Colonic mucosa (tissue), 4 donors: Measurements from ENCODE around the gene DMRTC2. TPM values are rescaled to one million over a fixed set of nuclear protein-coding genes. Genes with fewer than 3 reads are reported as not detected.

Experiments
- DNase-seq: peaks from one replicate; pipeline ENCODE4 v3.0.0-alpha.2; 2020
- H3K27ac ChIP-seq: fragments of 200-600 bp; one replicate; pipeline ENCODE4 v1.8.0; 2021
- H3K27me3 ChIP-seq: fragments of 200-600 bp; one replicate; pipeline ENCODE4 v1.8.0; 2021
- H3K36me3 ChIP-seq: fragments of 200-600 bp; one replicate; pipeline ENCODE4 v1.8.0; 2021
- H3K4me1 ChIP-seq: fragments of 200-600 bp; one replicate; pipeline ENCODE4 v1.8.0; 2021; ENCODE audit warnings: mild to moderate bottlenecking
- H3K4me3 ChIP-seq: fragments of 200-600 bp; one replicate; pipeline ENCODE4 v1.8.0; 2021
- H3K9ac ChIP-seq, 2 donors: one replicate each; pipeline ENCODE4 v1.7.0; 2013; ENCODE audit warnings: control low read depth in 2 of 2, low read depth in 2 of 2, low read length in 2 of 2
- H3K9me3 ChIP-seq: fragments of 200-600 bp; one replicate; pipeline ENCODE4 v1.8.0; 2021
- intact Hi-C: fragments of 100-400 bp; cut with DNase I; formaldehyde crosslinking; loops from one replicate; pipeline ENCODE4 v1.14.1; 2022
- total RNA-seq, 2 donors: library from RNA; stranded (reverse); fragmentation: NEBNext Ultra II Directional in 1 of 2; extraction: Animal tissue kit (Norgen Biotek cat#: 25700) in 1 of 2; gene quantifications; one replicate each; pipeline ENCODE4 v1.2.1, GENCODE V29; 2021
- TF ChIP-seq, protein P1 (sequence below): fragments of 200-600 bp; IDR thresholded peaks from one replicate; pipeline ENCODE4 v1.8.0; 2022; ENCODE audit warnings: antibody characterized with exemption, mild to moderate bottlenecking
- donor health status: healthy.
- donor health status: DM: no; HTN: no; CAD: no.
- donor health status: DM: no; HTN: no; CAD: no.

Gene DMRTC2
- total RNA-seq, 2 donors from 2014 or later = not detected

GRCh38 chr19:41887711-41888382 lies 43.0 kb downstream of the DMRTC2 start:
- peak overlapping the region; percentile 11 for H3K4me3 ChIP-seq
- H3K4me1 ChIP-seq = peaks cover 19% of the 10 kb centered on the region
- H3K27ac ChIP-seq = peak overlapping the region; percentile 53
- no peaks in the 10 kb centered on the region for H3K9me3 ChIP-seq
- H3K9ac ChIP-seq = peak overlapping the region in 1 of 2 donors; percentile 64
- intact Hi-C loops = no loop called here
- H3K36me3 ChIP-seq = peaks cover 7% of the 10 kb centered on the region
- no peaks in the 10 kb centered on the region for H3K27me3 ChIP-seq
- DNase-seq = peak; percentile 70
- TF ChIP-seq, protein P1, sequence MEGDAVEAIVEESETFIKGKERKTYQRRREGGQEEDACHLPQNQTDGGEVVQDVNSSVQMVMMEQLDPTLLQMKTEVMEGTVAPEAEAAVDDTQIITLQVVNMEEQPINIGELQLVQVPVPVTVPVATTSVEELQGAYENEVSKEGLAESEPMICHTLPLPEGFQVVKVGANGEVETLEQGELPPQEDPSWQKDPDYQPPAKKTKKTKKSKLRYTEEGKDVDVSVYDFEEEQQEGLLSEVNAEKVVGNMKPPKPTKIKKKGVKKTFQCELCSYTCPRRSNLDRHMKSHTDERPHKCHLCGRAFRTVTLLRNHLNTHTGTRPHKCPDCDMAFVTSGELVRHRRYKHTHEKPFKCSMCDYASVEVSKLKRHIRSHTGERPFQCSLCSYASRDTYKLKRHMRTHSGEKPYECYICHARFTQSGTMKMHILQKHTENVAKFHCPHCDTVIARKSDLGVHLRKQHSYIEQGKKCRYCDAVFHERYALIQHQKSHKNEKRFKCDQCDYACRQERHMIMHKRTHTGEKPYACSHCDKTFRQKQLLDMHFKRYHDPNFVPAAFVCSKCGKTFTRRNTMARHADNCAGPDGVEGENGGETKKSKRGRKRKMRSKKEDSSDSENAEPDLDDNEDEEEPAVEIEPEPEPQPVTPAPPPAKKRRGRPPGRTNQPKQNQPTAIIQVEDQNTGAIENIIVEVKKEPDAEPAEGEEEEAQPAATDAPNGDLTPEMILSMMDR = no peak

GRCh38 chr19:41888926-41889325 lies 44.1 kb downstream of the DMRTC2 start:
- no peak overlapping the region for H3K9ac ChIP-seq
- TF ChIP-seq, protein P1 = no peak
- H3K4me3 ChIP-seq = no peak overlapping the region
- intact Hi-C loops = no loop called here
- no peak overlapping the region for H3K27ac ChIP-seq
- no peaks in the 10 kb centered on the region for H3K9me3 ChIP-seq
- H3K36me3 ChIP-seq = peaks cover 7% of the 10 kb centered on the region
- H3K27me3 ChIP-seq = no peaks in the 10 kb centered on the region
- H3K4me1 ChIP-seq = peaks cover 19% of the 10 kb centered on the region
- no peak for DNase-seq

- no peak overlapping the region for H3K4me3 ChIP-seq
- DNase-seq = no peak
- TF ChIP-seq, protein P1 = no peak
- H3K9ac ChIP-seq = no peak overlapping the region
- peaks cover 19% of the 10 kb centered on the region for H3K4me1 ChIP-seq
- H3K27ac ChIP-seq = no peak overlapping the region
- intact Hi-C loops = no loop called here
- peaks cover 7% of the 10 kb centered on the region for H3K36me3 ChIP-seq
- no peaks in the 10 kb centered on the region for H3K9me3 ChIP-seq
- no peaks in the 10 kb centered on the region for H3K27me3 ChIP-seq
These were observed 45.1 kb downstream of the DMRTC2 start for GRCh38 chr19:41889896-41890295.

DNA sequence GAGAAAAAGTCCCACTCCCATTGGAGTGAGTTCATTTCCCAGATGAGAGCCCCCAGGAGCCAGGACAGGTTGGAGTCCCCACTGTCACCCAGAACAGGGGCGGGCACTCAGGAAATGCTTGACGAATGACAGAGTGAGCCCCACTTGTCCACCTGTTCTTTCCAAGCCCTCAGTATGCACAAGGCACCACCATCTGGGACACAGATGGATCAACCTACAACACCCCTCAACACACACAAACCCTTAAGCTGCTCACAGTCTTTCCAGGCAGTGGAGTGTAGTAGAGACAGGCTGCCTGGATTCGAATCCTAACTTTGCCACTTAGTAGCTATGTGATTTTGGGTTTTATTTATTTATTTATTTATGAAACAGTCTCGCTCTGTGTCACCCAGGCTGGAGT lies 46.1 kb downstream of the DMRTC2 start:
- Histone ChIP-seq H3K27me3 (no peaks in the 10 kb centered on the region), H3K9ac (no peak overlapping the region), H3K4me1 (peaks cover 16% of the 10 kb centered on the region), H3K4me3 (no peak overlapping the region), H3K36me3 (peaks cover 10% of the 10 kb centered on the region), H3K9me3 (no peaks in the 10 kb centered on the region), H3K27ac (no peak overlapping the region)
- TF ChIP-seq, protein P1 = no peak
- DNase-seq = no peak
- intact Hi-C loops = no loop called here

- intact Hi-C loops = no loop called here
- Histone ChIP-seq H3K36me3 (peaks cover 15% of the 10 kb centered on the region), H3K27me3 (no peaks in the 10 kb centered on the region), H3K9me3 (no peaks in the 10 kb centered on the region), H3K4me1 (peaks cover 3% of the 10 kb centered on the region), H3K27ac (no peak overlapping the region), H3K4me3 (no peak overlapping the region), H3K9ac (no peak overlapping the region)
- TF ChIP-seq, protein P1 = no peak
- no peak for DNase-seq
These were observed 47.5 kb downstream of the DMRTC2 start for GRCh38 chr19:41892173-41892902.
